Esophagus muscularis mucosa (tissue), 4 donors: ENCODE data around the gene CTDSPL. TPM values are rescaled to one million over a fixed set of nuclear protein-coding genes. Genes with fewer than 3 reads are reported as not detected.

Experiments used
- DNase-seq: peaks from one replicate; pipeline ENCODE4 v3.0.0-alpha.2; 2017; ENCODE audit errors: extremely low spot score
- H3K27ac ChIP-seq, 4 donors: fragments of 200-600 bp; sonication (generic); replicated peaks in 1 of 4; 1 replicate in 3 of 4; 2 replicates in 1 of 4; pipeline ENCODE4 v1.5.1; 2016 to 2019; ENCODE audit warnings: mild to moderate bottlenecking in 1 of 4
- H3K27me3 ChIP-seq, 4 donors: fragments of 200-600 bp; sonication (generic); one replicate each; pipeline versions ENCODE4 v1.5.1 to v1.6.0; 2016 to 2019
- H3K36me3 ChIP-seq, 4 donors: fragments of 200-600 bp; sonication (generic); one replicate each; pipeline ENCODE4 v1.5.1; 2016 to 2019
- H3K4me1 ChIP-seq, 4 donors: fragments of 200-600 bp; sonication (generic); one replicate each; pipeline ENCODE4 v1.5.1; 2016 to 2019
- H3K4me3 ChIP-seq, 4 donors: fragments of 200-600 bp; sonication (generic); 1 replicate in 2 of 4; 2 replicates in 2 of 4; pipeline ENCODE4 v1.5.1; 2016 to 2019; ENCODE audit warnings: mild to moderate bottlenecking in 4 of 4, moderate library complexity in 1 of 4
- H3K9me3 ChIP-seq, 4 donors: fragments of 200-600 bp; sonication (generic); 1 replicate in 3 of 4; 2 replicates in 1 of 4; pipeline ENCODE4 v1.5.1; 2016 to 2019
- EP300 ChIP-seq: sonication (generic); formaldehyde crosslinking; IDR thresholded peaks from one replicate; pipeline ENCODE4 v1.6.1; 2017; ENCODE audit warnings: antibody characterized with exemption
- POLR2A ChIP-seq: fragments of 450-650 bp; IDR thresholded peaks from one replicate; pipeline ENCODE4 v1.6.1; 2017; ENCODE audit warnings: antibody characterized with exemption, moderate library complexity, mild to moderate bottlenecking, low read depth
- POLR2AphosphoS5 ChIP-seq, 2 donors: sonication (generic); formaldehyde crosslinking; IDR thresholded peaks; one replicate each; pipeline ENCODE4 v1.6.1; 2017; ENCODE audit warnings: antibody characterized with exemption in 2 of 2
- WGBS: methylation state at CpG from one replicate; pipeline ENCODE4 v1.1.5; 2018; 5-methylcytosine and 5-hydroxymethylcytosine counted together
- intact Hi-C: fragments of 100-400 bp; cut with DNase I; formaldehyde crosslinking; loops from one replicate; pipeline ENCODE4 v1.15.1; 2023
- total RNA-seq, 4 donors: library from RNA; depleted of rRNA; stranded (reverse); fragments of >200 nt; gene quantifications; one replicate each; pipeline versions ENCODE4 v1.1.0 to v1.2.1, GENCODE V29; 2016
- TF ChIP-seq, protein P1 (sequence below), 3 experiments: fragments of 200-600 bp in 2 of 3; fragments of 450-650 bp in 1 of 3; sonication (generic) in 2 of 3; IDR thresholded peaks; one replicate each; pipeline ENCODE4 v1.5.1; 2017 to 2019; ENCODE audit warnings: antibody characterized with exemption in 3 of 3, mild to moderate bottlenecking in 2 of 3, moderate library complexity in 1 of 3

Gene CTDSPL
- total RNA-seq, 4 donors from 2014 or later: 39.9 to 60.6 (median 54.6) TPM

DNA sequence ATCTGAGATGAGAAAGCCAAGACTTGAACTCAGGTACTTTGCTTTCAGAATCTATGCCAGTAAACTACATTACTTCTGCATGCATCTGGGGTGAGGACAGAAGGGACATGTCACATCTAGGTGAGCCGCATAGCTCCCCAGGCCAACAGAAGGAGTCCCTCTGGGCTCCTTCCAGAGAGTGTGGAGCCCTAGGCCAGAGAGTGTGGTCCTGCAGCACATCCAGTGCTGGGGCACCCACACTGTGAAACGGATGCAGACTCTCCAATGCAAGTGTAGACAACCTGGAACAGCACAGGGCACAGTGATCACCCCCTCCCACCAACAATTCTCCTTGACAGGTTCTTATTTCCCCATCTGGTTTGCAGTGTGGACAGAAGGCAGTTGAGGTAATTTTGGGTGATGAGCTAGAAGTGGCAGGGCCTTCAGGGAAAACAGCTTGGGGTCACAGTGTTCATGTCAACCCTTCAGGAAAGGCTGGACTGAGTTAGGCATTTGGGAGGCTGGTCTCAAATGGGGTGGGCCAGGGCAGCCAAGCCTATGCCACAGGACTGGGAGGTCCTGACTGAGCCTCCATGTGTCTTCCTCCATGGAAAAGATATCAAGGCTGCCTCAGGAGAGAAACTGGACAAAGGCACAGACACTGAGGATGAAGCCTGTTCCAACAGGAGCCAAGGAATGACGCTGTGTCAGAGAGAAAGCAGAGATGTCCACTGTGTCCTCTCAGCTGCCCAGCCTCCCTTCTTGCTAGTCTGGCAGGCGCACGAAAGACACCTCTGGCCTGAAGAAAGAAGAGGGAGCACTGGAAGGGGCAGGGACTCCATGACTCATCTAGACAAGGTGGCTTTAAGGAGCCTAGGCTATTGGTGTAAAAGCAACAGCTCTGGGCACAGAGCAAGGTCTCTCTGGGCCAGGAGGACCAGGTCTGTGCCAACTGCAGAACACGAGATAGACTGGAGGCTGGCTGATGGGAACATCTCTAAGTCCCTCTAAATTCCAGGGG, 166.1 kb downstream of the CTDSPL start:
- Histone ChIP-seq H3K36me3 (no peaks in the 10 kb centered on the region), H3K27ac (peak overlapping the region; percentile 87 to 93 (median 90)), H3K9me3 (no peaks in the 10 kb centered on the region), H3K4me3 (peak overlapping the region in 1 of 4 donors; percentile 68), H3K4me1 (peaks cover 32 to 67% (median 61%) of the 10 kb centered on the region in 4 donors), H3K27me3 (no peaks in the 10 kb centered on the region)
- intact Hi-C loops: no loop called here
- 88% methylated on average over 6 of the region's 6 CpGs for WGBS
- no peak for DNase-seq
- TF ChIP-seq, protein P1, sequence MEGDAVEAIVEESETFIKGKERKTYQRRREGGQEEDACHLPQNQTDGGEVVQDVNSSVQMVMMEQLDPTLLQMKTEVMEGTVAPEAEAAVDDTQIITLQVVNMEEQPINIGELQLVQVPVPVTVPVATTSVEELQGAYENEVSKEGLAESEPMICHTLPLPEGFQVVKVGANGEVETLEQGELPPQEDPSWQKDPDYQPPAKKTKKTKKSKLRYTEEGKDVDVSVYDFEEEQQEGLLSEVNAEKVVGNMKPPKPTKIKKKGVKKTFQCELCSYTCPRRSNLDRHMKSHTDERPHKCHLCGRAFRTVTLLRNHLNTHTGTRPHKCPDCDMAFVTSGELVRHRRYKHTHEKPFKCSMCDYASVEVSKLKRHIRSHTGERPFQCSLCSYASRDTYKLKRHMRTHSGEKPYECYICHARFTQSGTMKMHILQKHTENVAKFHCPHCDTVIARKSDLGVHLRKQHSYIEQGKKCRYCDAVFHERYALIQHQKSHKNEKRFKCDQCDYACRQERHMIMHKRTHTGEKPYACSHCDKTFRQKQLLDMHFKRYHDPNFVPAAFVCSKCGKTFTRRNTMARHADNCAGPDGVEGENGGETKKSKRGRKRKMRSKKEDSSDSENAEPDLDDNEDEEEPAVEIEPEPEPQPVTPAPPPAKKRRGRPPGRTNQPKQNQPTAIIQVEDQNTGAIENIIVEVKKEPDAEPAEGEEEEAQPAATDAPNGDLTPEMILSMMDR (IDR thresholded peaks at IDR 0.05): no peak
- TF ChIP-seq POLR2A (no peak), POLR2AphosphoS5 (IDR thresholded peaks at IDR 0.05) (no peak), EP300 (no peak)

DNA sequence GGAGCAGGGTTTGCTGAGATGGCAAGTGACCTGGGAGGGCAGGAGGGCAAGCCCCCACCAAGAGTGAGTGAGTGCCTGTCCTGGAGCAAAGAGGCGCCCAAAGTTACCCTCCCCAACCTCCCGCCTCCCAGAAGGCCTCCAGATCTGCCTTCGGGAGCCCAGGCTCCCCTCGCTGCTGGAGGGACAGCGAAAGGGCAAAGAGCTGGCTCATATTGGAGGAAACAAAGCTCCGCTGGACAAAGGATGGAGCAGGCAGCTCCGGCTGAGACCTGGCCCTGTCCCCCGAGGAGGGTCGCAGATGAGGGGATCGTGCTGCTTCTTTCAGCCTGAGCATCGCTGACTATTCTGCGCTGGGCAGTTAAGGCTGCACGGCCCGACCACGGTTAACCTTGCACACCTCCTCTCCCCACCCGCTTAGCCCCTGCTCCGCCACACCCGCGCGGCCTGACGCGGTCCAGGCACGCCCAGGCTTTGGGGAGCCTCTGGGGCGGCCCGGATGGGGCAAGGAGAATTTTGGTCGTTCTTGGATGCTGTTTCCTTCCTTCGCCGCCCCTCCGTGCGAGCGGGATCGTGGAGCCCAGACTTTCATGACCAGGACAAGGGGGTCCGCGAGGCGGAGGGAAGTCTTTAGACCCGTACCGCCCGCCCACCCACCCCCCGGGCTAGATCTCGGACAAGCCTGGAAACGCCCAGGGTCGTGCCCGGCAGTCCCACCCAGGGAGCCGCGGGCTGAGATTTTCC, 167.1 kb downstream of the CTDSPL start:
- no peaks in the 10 kb centered on the region for H3K9me3 ChIP-seq
- no peak for DNase-seq
- H3K27me3 ChIP-seq: no peaks in the 10 kb centered on the region
- H3K36me3 ChIP-seq: no peaks in the 10 kb centered on the region
- peak overlapping the region; percentile 87 to 93 (median 90) for H3K27ac ChIP-seq
- H3K4me1 ChIP-seq: peaks cover 27 to 61% (median 54%) of the 10 kb centered on the region in 4 donors
- intact Hi-C loops: no loop called here
- WGBS: 43% methylated on average over 20 of the region's 45 CpGs
- TF ChIP-seq EP300 (no peak), POLR2AphosphoS5 (IDR thresholded peaks at IDR 0.05) (no peak), POLR2A (no peak)
- TF ChIP-seq, protein P1 (IDR thresholded peaks at IDR 0.05): no peak
- H3K4me3 ChIP-seq: peak overlapping the region; percentile 68 to 86 (median 75)

DNA sequence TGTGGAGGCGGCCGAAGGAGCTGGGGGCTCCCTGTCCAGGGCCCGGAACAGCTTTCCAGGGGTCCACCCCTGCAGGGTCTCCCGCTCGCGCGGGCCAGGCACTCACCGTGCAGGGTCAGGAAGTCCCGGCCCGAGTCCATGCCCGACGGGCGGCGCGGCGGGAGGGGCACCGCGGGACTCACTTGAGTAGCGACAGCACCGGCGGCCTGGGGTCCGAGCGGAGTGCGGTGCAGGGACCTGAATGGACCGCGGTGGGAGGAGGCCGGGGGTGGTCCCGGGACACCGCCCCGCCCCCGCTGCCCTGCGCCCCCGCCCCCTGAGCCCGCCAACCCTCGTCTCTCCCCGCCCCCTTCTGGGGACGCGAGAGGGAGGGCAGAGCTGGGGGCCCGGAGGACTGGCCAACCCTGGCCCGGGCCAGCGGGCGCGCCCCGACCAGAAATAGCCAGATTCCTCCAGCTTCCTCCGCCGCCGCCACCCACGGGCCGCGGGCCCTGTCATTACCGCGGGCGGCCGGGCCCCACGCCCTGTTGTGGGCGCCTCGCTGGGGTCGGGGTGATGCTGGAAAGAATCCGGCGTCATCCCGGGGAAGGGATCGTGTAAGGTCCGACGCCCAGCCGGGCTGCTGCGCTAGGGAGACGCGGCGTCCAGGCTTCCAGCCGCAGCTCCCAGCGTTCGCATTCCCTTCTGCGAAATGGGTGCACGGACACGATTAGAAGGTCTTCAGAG, 167.9 kb downstream of the CTDSPL start, which contains the start of gene PLCD1:
Gene PLCD1, minus strand, starts transcription at position 243 of the 726 bp plus-strand sequence. Its CDS starts 103 bp downstream, at position 140.
- H3K9me3 ChIP-seq: no peaks in the 10 kb centered on the region
- H3K27me3 ChIP-seq: no peaks in the 10 kb centered on the region
- H3K36me3 ChIP-seq: no peaks in the 10 kb centered on the region
- TF ChIP-seq POLR2AphosphoS5 (IDR thresholded peaks at IDR 0.05): peak; percentile 72 to 87
- peak; percentile 35 for TF ChIP-seq POLR2A
- TF ChIP-seq EP300: no peak
- TF ChIP-seq, protein P1 (IDR thresholded peaks at IDR 0.05): peak in 1 of 3 experiments; percentile 6
- DNase-seq: no peak
- H3K27ac ChIP-seq: peak within 1 kb of the TSS; percentile 87 to 93 (median 90)
- peaks cover 27 to 55% (median 52%) of the 10 kb centered on the region in 4 donors for H3K4me1 ChIP-seq
- 0% methylated on average over 11 of the region's 75 CpGs for WGBS
- peak within 1 kb of the TSS; percentile 68 to 86 (median 75) for H3K4me3 ChIP-seq
- intact Hi-C loops: no loop called here
